GM06990 (cell line): ENCODE results near the gene GON4L.
"Not testable (repeated sequence)": the region's sequence is repeated elsewhere in the genome, so short reads cannot be mapped to it uniquely, and the experiment has no call there.

Experiments
- DNase-seq: peaks from one replicate; pipeline ENCODE4 v3.0.0-alpha.2; 2011; ENCODE audit not compliant: insufficient read length; ENCODE audit errors: extremely low read depth
- H3K27me3 ChIP-seq: replicated peaks from 2 replicates; pipeline ENCODE4 v1.6.0; 2011; ENCODE audit warnings: low read length; ENCODE audit not compliant: control insufficient read depth, insufficient read depth
- H3K36me3 ChIP-seq: 2 replicates; pipeline ENCODE4 v1.5.1; 2011; ENCODE audit warnings: low read length; ENCODE audit not compliant: control insufficient read depth, insufficient read depth
- H3K4me3 ChIP-seq: replicated peaks from 2 replicates; pipeline ENCODE4 v1.5.1; 2011; ENCODE audit warnings: low read depth, mild to moderate bottlenecking, control low read depth, low read length
- TF ChIP-seq, protein P1 (sequence below): IDR thresholded peaks from 2 replicates; pipeline ENCODE4 v1.5.1; 2011; ENCODE audit warnings: low read length, control low read depth, mild to moderate bottlenecking, inconsistent platforms; ENCODE audit not compliant: insufficient read depth, poor library complexity, severe bottlenecking

GON4L gene

DNA sequence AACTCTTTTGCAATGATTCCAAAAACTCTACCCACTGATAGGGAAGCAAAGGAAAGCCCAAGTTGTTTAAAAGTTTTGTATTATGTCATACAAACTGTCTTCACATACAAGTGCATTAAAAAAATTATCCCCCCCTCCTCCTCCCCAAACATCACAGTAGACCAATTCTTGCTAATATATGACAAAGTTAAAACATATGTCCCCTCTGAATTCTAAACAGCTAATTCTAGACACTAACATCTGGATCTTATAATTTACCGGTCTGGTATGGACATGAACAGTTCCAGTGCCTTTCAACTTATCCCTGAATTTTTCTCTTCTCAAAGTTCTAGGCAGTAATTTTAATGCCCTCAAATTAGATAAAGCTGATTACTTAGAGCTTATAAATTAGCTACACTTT lies 40.7 kb upstream of the GON4L start:
- Histone ChIP-seq H3K27me3 (no peaks in the 10 kb centered on the region), H3K36me3 (peaks cover 8% of the 10 kb centered on the region), H3K4me3 (no peak overlapping the region)
- DNase-seq: no peak
- TF ChIP-seq, protein P1, sequence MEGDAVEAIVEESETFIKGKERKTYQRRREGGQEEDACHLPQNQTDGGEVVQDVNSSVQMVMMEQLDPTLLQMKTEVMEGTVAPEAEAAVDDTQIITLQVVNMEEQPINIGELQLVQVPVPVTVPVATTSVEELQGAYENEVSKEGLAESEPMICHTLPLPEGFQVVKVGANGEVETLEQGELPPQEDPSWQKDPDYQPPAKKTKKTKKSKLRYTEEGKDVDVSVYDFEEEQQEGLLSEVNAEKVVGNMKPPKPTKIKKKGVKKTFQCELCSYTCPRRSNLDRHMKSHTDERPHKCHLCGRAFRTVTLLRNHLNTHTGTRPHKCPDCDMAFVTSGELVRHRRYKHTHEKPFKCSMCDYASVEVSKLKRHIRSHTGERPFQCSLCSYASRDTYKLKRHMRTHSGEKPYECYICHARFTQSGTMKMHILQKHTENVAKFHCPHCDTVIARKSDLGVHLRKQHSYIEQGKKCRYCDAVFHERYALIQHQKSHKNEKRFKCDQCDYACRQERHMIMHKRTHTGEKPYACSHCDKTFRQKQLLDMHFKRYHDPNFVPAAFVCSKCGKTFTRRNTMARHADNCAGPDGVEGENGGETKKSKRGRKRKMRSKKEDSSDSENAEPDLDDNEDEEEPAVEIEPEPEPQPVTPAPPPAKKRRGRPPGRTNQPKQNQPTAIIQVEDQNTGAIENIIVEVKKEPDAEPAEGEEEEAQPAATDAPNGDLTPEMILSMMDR: no peak

DNA sequence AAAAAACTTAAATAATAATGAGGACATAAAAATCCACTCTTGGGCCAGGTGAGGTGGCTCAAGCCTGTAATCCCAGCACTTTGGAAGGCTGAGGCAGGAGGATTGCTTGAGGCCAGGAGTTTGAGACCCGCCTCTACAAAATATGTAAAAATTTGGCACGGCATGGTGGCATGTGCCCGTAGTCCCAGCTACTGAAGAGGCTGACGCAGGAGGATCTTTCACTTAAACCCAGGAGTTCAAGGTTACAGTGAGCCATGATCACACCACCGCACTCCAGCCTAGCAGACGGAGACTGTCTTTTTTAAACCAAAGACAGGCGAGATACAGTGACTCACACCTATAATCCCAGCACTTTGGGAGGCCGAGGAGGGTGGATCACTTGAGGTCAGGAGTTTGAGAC lies 39.5 kb upstream of the GON4L start:
- H3K27me3 ChIP-seq, H3K36me3 ChIP-seq, H3K4me3 ChIP-seq, DNase-seq: not testable (repeated sequence)

DNA sequence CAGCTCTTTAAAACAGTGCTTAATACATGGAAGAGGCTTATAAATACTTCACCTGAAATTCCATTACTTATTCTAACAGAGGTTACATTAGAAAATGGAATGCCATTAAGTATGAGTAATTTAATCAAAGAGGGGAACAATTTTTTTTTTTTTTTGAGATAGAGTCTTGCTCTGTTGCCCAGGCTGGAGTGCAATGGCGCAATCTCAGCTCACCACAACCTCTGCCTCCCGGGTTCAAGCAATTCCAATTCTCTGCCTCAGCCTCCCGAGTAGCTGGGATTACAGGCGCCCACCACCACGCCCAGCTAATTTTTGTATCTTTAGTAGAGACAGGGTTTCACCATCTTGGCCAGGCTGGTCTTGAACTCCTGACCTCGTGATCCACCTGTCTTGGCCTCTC lies 38.6 kb upstream of the GON4L start:
- H3K4me3 ChIP-seq, DNase-seq, H3K36me3 ChIP-seq, H3K27me3 ChIP-seq: not testable (repeated sequence)

DNA sequence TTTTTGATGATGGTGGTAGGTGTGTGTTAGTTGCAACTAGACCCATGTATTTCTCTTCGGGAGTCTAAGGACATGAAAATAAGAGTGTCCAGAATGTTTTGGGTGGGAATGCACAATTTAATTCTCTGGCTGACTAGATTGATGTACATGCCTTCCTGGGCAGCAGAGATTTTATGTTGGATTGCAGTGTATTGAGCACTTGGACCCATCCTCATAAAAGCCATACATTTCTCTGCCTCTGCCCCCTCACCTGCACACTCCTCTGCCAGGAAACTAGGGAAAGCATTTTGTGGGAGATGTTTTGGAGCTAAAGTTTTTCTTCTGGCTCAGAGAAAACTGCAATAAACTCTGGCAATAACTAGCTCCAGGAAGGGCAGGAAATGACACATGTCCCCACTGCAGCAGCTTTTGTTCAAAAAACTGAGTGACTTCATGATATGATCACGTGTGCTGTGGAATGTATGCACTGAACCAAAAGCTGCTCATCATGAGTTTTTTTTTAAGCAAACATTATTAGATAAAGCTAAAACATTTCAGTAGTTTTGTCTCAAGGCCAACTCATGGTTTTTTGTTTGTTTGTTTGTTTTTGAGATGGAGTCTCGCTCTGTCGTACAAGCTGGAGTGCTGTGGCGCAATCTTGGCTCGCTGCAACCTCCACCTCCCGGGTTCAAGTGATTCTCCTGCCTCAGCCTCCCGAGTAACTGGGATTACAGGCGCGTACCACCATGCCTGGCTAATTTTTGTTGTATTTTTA lies 36.6 kb upstream of the GON4L start:
- H3K27me3 ChIP-seq: no peaks in the 10 kb centered on the region
- no peak for DNase-seq
- TF ChIP-seq, protein P1: no peak
- H3K36me3 ChIP-seq: no peaks in the 10 kb centered on the region; the same call in 1 of the 2 replicates
- no peak overlapping the region for H3K4me3 ChIP-seq

DNA sequence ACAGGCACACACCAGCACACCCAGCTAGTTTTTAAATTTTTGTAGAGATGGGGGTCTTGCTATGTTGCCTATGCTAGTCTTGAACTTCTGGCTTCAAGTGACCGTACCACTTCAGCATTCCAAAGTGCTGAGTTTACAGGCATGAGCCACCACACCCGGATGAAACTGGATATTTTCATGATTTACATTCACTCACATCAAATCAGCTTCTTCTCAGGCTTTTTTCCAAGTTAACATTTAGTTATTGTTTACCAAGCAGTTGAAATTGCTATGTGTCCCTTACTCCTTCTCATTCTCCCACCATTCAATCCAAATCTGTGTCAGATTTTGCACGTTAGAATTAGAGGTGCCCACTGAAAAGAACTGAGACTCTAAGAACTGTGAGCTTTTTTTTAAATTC lies 35.8 kb upstream of the GON4L start:
- DNase-seq: no peak
- no peaks in the 10 kb centered on the region for H3K36me3 ChIP-seq
- H3K4me3 ChIP-seq: no peak overlapping the region
- TF ChIP-seq, protein P1: no peak
- no peaks in the 10 kb centered on the region for H3K27me3 ChIP-seq

DNA sequence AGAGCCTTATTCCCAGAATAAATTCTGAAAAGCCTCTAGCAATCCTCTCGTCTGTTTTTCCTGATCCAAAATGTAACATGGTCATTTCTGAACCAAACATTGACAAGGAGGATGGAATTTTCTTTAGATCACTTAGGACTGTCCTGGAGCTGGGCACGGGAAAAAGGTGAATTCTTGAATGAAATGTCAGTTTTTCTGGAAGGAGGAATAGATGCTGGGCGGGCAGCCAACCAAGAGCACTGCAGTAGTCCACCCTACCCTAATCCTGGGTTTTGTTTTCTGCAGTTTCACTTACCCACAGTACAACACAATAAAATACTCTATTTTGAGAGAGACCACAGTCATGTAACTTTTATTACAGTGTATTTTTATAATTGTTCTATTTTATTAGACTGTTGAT lies 33.2 kb upstream of the GON4L start:
- Histone ChIP-seq H3K4me3 (no peak overlapping the region), H3K27me3 (no peaks in the 10 kb centered on the region), H3K36me3 (no peaks in the 10 kb centered on the region)
- DNase-seq: no peak
- TF ChIP-seq, protein P1: no peak

DNA sequence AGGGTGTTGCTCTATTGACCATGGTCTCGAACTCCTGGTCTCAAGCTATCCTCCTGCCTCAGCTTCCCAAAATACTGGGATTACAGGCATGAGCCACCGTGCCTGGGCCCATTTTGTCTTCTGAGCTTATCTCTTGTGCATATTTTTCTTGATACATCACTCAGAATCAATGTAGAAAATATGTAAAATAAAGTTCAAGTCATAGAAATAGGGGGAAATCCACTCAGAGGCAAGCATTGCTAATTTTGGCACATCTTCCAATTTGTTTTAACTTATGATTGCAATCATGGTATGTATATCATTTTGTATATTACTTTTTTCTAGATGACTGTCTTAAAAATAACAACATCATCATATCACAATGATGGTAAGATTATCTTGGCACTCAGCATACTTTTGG lies 32.6 kb upstream of the GON4L start:
- H3K4me3 ChIP-seq: no peak overlapping the region
- TF ChIP-seq, protein P1: no peak
- H3K36me3 ChIP-seq: no peaks in the 10 kb centered on the region
- no peak for DNase-seq
- H3K27me3 ChIP-seq: no peaks in the 10 kb centered on the region
